WTC11 (cell line): ENCODE results near the gene ARHGAP22. TPM values are rescaled to one million over a fixed set of nuclear protein-coding genes. Genes with fewer than 3 reads are reported as not detected.

Experiments used
- ATAC-seq: fragments of 200-7000 bp; cut with Tn5 transposase; 2 replicates; pipeline ENCODE4 v1.10.0; 2021; ENCODE audit warnings: mild to moderate bottlenecking, moderate library complexity
- CTCF ChIA-PET: fragments of 300-600 bp; sonication (Branson Sonifier 250); formaldehyde crosslinking; loops from one replicate; lab custom pipeline; 2021; ENCODE audit warnings: antibody characterized with exemption; lab: Charles Lee
- POLR2A ChIA-PET: fragments of 350-600 bp; sonication (Branson Sonifier 250); formaldehyde crosslinking; loops from one replicate; lab custom pipeline; 2021; ENCODE audit warnings: antibody characterized with exemption; lab: Charles Lee
- DNase-seq: peaks from one replicate; pipeline ENCODE4 v3.0.0; 2021; ENCODE audit warnings: low spot score
- H3K27ac Mint-ChIP-seq: 2 replicates; pipeline ENCODE4 v1.8.0; 2021; ENCODE audit warnings: mixed read lengths
- H3K27me3 Mint-ChIP-seq: 2 replicates; pipeline ENCODE4 v1.8.0; 2021; ENCODE audit warnings: low read depth, mild to moderate bottlenecking, moderate library complexity, mixed read lengths
- H3K36me3 Mint-ChIP-seq: 2 replicates; pipeline ENCODE4 v1.8.0; 2021; ENCODE audit warnings: mixed read lengths
- H3K4me1 Mint-ChIP-seq: 2 replicates; pipeline ENCODE4 v1.8.0; 2022; ENCODE audit warnings: mixed read lengths
- H3K4me3 Mint-ChIP-seq: 2 replicates; pipeline ENCODE4 v1.8.0; 2021; ENCODE audit warnings: mild to moderate bottlenecking, moderate library complexity, mixed read lengths
- H3K9me3 Mint-ChIP-seq: 2 replicates; pipeline ENCODE4 v1.8.0; 2021; ENCODE audit warnings: mixed read lengths
- ESRRA ChIP-seq: sonication (generic); formaldehyde crosslinking; IDR thresholded peaks from 2 replicates; pipeline ENCODE4 v1.8.1; 2022; ENCODE audit warnings: mild to moderate bottlenecking, missing genetic modification reagents, borderline replicate concordance
- FOXP1 ChIP-seq: sonication (generic); formaldehyde crosslinking; IDR thresholded peaks from 2 replicates; pipeline ENCODE4 v1.8.0; 2022; ENCODE audit warnings: missing genetic modification reagents, mild to moderate bottlenecking, moderate library complexity, borderline replicate concordance
- GTF2I ChIP-seq: fragments of 250-450 bp; sonication (Bioruptor Pico); conservative IDR thresholded peaks from 2 replicates; pipeline ENCODE4 v1.4.0; 2021; ENCODE audit warnings: mild to moderate bottlenecking
- HMGA2 ChIP-seq: fragments of 250-450 bp; sonication (Bioruptor Pico); IDR thresholded peaks from 2 replicates; pipeline ENCODE4 v1.4.0; 2021; ENCODE audit warnings: mild to moderate bottlenecking, moderate library complexity
- NFATC4 ChIP-seq: fragments of 250-450 bp; sonication (Bioruptor Pico); IDR thresholded peaks from 2 replicates; pipeline ENCODE4 v1.9.0; 2021; ENCODE audit warnings: mild to moderate bottlenecking
- NFYB ChIP-seq: sonication (generic); formaldehyde crosslinking; conservative IDR thresholded peaks from 2 replicates; pipeline ENCODE4 v1.8.0; 2022; ENCODE audit warnings: low read depth, missing genetic modification reagents
- PRRX2 ChIP-seq: fragments of 250-450 bp; sonication (Bioruptor Pico); IDR thresholded peaks from 2 replicates; pipeline ENCODE4 v1.8.0; 2021; ENCODE audit warnings: mild to moderate bottlenecking
- TCF7 ChIP-seq: sonication (generic); formaldehyde crosslinking; IDR thresholded peaks from 2 replicates; pipeline ENCODE4 v1.8.0; 2022; ENCODE audit warnings: mild to moderate bottlenecking, low read depth, missing genetic modification reagents, moderate library complexity
- ZNF317 ChIP-seq: sonication (generic); formaldehyde crosslinking; IDR thresholded peaks from 2 replicates; pipeline ENCODE4 v1.8.1; 2023; ENCODE audit warnings: low read depth, mild to moderate bottlenecking, moderate library complexity, missing genetic modification reagents, borderline replicate concordance
- total RNA-seq: library from RNA; stranded (reverse); gene quantifications from 3 replicates; pipeline ENCODE4 v1.2.3, GENCODE V29; 2021
- TF ChIP-seq, protein P1 (sequence below): sonication (generic); formaldehyde crosslinking; IDR thresholded peaks from 2 replicates; pipeline ENCODE4 v1.8.1; 2023; ENCODE audit warnings: mild to moderate bottlenecking, missing genetic modification reagents
- TF ChIP-seq, protein P2 (sequence below): fragments of 250-450 bp; sonication (Bioruptor Pico); IDR thresholded peaks from 2 replicates; pipeline ENCODE4 v1.9.0; 2021; ENCODE audit warnings: mild to moderate bottlenecking, borderline replicate concordance
- TF ChIP-seq, protein P3 (sequence below): sonication (generic); formaldehyde crosslinking; IDR thresholded peaks from 2 replicates; pipeline ENCODE4 v1.8.1; 2023; ENCODE audit warnings: mild to moderate bottlenecking, missing genetic modification reagents, moderate library complexity
- TF ChIP-seq, protein P4 (sequence below): sonication (generic); formaldehyde crosslinking; IDR thresholded peaks from 2 replicates; pipeline ENCODE4 v1.8.1; 2022; ENCODE audit warnings: mild to moderate bottlenecking, missing genetic modification reagents, moderate library complexity, borderline replicate concordance
- TF ChIP-seq, protein P5 (sequence below): fragments of 250-450 bp; sonication (Bioruptor Pico); IDR thresholded peaks from 2 replicates; pipeline ENCODE4 v2.1.2; 2022; ENCODE audit warnings: mild to moderate bottlenecking, moderate library complexity
- TF ChIP-seq, protein P6 (sequence below): sonication (generic); formaldehyde crosslinking; IDR thresholded peaks from 2 replicates; pipeline ENCODE4 v1.8.1; 2022; ENCODE audit warnings: low read depth, missing genetic modification reagents, borderline replicate concordance
- TF ChIP-seq, protein P7 (sequence below): fragments of 250-450 bp; sonication (Bioruptor Pico); IDR thresholded peaks from 2 replicates; pipeline ENCODE4 v1.9.0; 2021; ENCODE audit warnings: moderate library complexity, mild to moderate bottlenecking, inconsistent platforms, borderline replicate concordance
- TF ChIP-seq, protein P8 (sequence below): sonication (generic); formaldehyde crosslinking; IDR thresholded peaks from 2 replicates; pipeline ENCODE4 v1.8.0; 2022; ENCODE audit warnings: missing genetic modification reagents
- TF ChIP-seq, protein P9 (sequence below): fragments of 200-600 bp; IDR thresholded peaks from 2 replicates; pipeline ENCODE4 v1.8.0; 2022; ENCODE audit warnings: antibody characterized with exemption

Gene ARHGAP22
- total RNA-seq, 1 experiment from 2014 or later: 8.6 TPM

DNA sequence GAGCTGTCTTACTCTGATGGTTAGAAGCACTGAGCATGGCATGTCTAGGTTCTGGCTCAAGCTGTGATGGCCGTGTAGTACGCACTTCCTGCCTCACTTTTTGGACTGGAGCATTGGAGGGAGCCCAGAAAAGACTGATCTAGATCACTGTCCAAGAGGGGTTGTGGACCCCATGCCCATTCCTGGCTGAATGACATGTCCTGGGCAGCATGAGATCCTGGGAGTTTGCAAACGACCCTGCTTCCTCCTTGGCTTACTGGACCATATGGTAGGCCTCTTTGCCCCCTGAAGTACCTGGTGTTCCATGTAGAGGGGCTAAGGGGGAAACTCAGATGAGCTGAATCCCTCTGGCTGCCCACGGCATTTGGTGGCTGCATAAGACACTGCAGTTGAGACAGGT lies 36.7 kb downstream of the ARHGAP22 start (continued):
- TF ChIP-seq, protein P1, sequence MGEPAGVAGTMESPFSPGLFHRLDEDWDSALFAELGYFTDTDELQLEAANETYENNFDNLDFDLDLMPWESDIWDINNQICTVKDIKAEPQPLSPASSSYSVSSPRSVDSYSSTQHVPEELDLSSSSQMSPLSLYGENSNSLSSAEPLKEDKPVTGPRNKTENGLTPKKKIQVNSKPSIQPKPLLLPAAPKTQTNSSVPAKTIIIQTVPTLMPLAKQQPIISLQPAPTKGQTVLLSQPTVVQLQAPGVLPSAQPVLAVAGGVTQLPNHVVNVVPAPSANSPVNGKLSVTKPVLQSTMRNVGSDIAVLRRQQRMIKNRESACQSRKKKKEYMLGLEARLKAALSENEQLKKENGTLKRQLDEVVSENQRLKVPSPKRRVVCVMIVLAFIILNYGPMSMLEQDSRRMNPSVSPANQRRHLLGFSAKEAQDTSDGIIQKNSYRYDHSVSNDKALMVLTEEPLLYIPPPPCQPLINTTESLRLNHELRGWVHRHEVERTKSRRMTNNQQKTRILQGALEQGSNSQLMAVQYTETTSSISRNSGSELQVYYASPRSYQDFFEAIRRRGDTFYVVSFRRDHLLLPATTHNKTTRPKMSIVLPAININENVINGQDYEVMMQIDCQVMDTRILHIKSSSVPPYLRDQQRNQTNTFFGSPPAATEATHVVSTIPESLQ (CRISPR knock-in tag): no peak
- TF ChIP-seq GTF2I (CRISPR knock-in tag) (no peak), PRRX2 (CRISPR knock-in tag) (no peak), ESRRA (CRISPR knock-in tag) (no peak)
- TF ChIP-seq, protein P2, sequence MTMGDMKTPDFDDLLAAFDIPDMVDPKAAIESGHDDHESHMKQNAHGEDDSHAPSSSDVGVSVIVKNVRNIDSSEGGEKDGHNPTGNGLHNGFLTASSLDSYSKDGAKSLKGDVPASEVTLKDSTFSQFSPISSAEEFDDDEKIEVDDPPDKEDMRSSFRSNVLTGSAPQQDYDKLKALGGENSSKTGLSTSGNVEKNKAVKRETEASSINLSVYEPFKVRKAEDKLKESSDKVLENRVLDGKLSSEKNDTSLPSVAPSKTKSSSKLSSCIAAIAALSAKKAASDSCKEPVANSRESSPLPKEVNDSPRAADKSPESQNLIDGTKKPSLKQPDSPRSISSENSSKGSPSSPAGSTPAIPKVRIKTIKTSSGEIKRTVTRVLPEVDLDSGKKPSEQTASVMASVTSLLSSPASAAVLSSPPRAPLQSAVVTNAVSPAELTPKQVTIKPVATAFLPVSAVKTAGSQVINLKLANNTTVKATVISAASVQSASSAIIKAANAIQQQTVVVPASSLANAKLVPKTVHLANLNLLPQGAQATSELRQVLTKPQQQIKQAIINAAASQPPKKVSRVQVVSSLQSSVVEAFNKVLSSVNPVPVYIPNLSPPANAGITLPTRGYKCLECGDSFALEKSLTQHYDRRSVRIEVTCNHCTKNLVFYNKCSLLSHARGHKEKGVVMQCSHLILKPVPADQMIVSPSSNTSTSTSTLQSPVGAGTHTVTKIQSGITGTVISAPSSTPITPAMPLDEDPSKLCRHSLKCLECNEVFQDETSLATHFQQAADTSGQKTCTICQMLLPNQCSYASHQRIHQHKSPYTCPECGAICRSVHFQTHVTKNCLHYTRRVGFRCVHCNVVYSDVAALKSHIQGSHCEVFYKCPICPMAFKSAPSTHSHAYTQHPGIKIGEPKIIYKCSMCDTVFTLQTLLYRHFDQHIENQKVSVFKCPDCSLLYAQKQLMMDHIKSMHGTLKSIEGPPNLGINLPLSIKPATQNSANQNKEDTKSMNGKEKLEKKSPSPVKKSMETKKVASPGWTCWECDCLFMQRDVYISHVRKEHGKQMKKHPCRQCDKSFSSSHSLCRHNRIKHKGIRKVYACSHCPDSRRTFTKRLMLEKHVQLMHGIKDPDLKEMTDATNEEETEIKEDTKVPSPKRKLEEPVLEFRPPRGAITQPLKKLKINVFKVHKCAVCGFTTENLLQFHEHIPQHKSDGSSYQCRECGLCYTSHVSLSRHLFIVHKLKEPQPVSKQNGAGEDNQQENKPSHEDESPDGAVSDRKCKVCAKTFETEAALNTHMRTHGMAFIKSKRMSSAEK: no peak
- TF ChIP-seq, protein P3, sequence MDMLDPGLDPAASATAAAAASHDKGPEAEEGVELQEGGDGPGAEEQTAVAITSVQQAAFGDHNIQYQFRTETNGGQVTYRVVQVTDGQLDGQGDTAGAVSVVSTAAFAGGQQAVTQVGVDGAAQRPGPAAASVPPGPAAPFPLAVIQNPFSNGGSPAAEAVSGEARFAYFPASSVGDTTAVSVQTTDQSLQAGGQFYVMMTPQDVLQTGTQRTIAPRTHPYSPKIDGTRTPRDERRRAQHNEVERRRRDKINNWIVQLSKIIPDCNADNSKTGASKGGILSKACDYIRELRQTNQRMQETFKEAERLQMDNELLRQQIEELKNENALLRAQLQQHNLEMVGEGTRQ (CRISPR knock-in tag): no peak

DNA sequence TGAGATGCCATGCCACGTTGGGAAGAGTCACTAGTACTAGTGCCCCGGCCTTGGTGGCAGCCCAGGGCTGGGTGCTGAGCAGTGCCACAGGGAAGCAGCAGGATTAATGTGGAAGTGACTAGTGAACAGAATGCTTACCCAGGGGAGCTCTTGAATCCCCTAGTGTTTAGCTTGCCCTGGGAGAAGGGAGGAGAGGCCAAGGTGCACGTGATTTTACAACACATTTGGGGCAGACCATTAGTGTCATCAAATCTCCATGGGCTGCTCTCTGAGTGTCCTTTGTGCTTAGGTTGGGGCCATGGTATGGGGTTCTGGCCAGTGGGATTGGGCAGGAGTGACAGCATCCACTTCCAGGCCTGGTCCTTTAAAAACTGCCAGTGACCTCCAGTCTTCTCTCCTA lies 37.5 kb downstream of the ARHGAP22 start:
- DNase-seq (no peak), ATAC-seq (no peak)
- ChIA-PET POLR2A (no interaction called here), CTCF (no interaction called here)
- Mint-ChIP-seq H3K36me3 (no peaks in the 10 kb centered on the region), H3K9me3 (no peaks in the 10 kb centered on the region), H3K27me3 (no peaks in the 10 kb centered on the region), H3K4me3 (no peak overlapping the region), H3K4me1 (no peaks in the 10 kb centered on the region), H3K27ac (no peak overlapping the region)
- no peak for TF ChIP-seq FOXP1 (CRISPR knock-in tag)
- TF ChIP-seq, protein P4, sequence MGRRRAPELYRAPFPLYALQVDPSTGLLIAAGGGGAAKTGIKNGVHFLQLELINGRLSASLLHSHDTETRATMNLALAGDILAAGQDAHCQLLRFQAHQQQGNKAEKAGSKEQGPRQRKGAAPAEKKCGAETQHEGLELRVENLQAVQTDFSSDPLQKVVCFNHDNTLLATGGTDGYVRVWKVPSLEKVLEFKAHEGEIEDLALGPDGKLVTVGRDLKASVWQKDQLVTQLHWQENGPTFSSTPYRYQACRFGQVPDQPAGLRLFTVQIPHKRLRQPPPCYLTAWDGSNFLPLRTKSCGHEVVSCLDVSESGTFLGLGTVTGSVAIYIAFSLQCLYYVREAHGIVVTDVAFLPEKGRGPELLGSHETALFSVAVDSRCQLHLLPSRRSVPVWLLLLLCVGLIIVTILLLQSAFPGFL: no peak
- TF ChIP-seq NFATC4 (CRISPR knock-in tag): no peak
- TF ChIP-seq HMGA2 (CRISPR knock-in tag): no peak
- no peak for TF ChIP-seq TCF7
- TF ChIP-seq, protein P5, sequence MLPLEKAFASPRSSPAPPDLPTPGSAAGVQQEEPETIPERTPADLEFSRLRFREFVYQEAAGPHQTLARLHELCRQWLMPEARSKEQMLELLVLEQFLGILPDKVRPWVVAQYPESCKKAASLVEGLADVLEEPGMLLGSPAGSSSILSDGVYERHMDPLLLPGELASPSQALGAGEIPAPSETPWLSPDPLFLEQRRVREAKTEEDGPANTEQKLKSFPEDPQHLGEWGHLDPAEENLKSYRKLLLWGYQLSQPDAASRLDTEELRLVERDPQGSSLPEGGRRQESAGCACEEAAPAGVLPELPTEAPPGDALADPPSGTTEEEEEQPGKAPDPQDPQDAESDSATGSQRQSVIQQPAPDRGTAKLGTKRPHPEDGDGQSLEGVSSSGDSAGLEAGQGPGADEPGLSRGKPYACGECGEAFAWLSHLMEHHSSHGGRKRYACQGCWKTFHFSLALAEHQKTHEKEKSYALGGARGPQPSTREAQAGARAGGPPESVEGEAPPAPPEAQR (CRISPR knock-in tag): no peak
- TF ChIP-seq, protein P6, sequence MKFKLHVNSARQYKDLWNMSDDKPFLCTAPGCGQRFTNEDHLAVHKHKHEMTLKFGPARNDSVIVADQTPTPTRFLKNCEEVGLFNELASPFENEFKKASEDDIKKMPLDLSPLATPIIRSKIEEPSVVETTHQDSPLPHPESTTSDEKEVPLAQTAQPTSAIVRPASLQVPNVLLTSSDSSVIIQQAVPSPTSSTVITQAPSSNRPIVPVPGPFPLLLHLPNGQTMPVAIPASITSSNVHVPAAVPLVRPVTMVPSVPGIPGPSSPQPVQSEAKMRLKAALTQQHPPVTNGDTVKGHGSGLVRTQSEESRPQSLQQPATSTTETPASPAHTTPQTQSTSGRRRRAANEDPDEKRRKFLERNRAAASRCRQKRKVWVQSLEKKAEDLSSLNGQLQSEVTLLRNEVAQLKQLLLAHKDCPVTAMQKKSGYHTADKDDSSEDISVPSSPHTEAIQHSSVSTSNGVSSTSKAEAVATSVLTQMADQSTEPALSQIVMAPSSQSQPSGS (CRISPR knock-in tag): no peak
- no peak for TF ChIP-seq ZNF317 (CRISPR knock-in tag)
- no peak for TF ChIP-seq NFYB (CRISPR knock-in tag)
- TF ChIP-seq, protein P7, sequence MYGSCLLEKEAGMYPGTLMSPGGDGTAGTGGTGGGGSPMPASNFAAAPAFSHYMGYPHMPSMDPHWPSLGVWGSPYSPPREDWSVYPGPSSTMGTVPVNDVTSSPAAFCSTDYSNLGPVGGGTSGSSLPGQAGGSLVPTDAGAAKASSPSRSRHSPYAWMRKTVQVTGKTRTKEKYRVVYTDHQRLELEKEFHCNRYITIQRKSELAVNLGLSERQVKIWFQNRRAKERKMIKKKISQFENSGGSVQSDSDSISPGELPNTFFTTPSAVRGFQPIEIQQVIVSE (CRISPR knock-in tag): no peak
- TF ChIP-seq, protein P8, sequence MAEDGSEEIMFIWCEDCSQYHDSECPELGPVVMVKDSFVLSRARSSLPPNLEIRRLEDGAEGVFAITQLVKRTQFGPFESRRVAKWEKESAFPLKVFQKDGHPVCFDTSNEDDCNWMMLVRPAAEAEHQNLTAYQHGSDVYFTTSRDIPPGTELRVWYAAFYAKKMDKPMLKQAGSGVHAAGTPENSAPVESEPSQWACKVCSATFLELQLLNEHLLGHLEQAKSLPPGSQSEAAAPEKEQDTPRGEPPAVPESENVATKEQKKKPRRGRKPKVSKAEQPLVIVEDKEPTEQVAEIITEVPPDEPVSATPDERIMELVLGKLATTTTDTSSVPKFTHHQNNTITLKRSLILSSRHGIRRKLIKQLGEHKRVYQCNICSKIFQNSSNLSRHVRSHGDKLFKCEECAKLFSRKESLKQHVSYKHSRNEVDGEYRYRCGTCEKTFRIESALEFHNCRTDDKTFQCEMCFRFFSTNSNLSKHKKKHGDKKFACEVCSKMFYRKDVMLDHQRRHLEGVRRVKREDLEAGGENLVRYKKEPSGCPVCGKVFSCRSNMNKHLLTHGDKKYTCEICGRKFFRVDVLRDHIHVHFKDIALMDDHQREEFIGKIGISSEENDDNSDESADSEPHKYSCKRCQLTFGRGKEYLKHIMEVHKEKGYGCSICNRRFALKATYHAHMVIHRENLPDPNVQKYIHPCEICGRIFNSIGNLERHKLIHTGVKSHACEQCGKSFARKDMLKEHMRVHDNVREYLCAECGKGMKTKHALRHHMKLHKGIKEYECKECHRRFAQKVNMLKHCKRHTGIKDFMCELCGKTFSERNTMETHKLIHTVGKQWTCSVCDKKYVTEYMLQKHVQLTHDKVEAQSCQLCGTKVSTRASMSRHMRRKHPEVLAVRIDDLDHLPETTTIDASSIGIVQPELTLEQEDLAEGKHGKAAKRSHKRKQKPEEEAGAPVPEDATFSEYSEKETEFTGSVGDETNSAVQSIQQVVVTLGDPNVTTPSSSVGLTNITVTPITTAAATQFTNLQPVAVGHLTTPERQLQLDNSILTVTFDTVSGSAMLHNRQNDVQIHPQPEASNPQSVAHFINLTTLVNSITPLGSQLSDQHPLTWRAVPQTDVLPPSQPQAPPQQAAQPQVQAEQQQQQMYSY (CRISPR knock-in tag): no peak
- TF ChIP-seq, protein P9, sequence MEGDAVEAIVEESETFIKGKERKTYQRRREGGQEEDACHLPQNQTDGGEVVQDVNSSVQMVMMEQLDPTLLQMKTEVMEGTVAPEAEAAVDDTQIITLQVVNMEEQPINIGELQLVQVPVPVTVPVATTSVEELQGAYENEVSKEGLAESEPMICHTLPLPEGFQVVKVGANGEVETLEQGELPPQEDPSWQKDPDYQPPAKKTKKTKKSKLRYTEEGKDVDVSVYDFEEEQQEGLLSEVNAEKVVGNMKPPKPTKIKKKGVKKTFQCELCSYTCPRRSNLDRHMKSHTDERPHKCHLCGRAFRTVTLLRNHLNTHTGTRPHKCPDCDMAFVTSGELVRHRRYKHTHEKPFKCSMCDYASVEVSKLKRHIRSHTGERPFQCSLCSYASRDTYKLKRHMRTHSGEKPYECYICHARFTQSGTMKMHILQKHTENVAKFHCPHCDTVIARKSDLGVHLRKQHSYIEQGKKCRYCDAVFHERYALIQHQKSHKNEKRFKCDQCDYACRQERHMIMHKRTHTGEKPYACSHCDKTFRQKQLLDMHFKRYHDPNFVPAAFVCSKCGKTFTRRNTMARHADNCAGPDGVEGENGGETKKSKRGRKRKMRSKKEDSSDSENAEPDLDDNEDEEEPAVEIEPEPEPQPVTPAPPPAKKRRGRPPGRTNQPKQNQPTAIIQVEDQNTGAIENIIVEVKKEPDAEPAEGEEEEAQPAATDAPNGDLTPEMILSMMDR: no peak
